Measurements from ENCODE around the gene CHTF8.

The CHTF8 gene

DNA sequence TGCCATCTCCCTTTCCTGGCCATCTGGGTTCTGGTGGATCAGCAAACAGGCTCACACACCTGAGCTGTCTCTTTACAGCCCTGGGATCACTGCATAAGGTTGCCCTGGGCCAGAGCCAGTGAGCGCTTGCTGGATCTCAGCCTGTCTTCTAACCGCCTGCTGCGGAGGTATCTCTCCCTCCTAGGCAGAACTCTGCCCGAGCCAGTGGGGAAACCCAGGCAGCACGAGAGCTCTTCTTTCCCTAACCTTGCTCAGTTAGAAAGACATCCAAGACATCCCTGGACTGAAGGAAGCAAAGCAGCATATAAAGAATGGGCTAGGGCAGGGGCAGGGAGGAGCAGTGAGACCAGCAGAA is 20.5 kb downstream of the CHTF8 start:
- Histone ChIP-seq H3K4me2 (ENCODE audit: insufficient read depth, low read length, poor library complexity, severe bottlenecking) (no peak overlapping the region), H3K4ac (ENCODE audit: low read length) (no peak overlapping the region), H2BK12ac (ENCODE audit: low read length) (no peak overlapping the region), H3K4me3 (ENCODE audit: low read length in 2 of 2) (no peak overlapping the region), H2BK15ac (ENCODE audit: low read length) (no peak overlapping the region), H3K9ac (ENCODE audit: low read depth, low read length, poor library complexity) (no peak overlapping the region), H3K4me1 (ENCODE audit: control insufficient read depth in 2 of 2, insufficient read depth in 1 of 2, low read depth in 1 of 2, low read length in 2 of 2) (peaks cover 10 to 15% of the 10 kb centered on the region in 2 donors), H2BK5ac (ENCODE audit: low read length) (no peak overlapping the region), H2AK5ac (ENCODE audit: low read depth, low read length) (no peak overlapping the region), H3K27ac (replicated peaks; ENCODE audit: low read length) (no peak overlapping the region), H3K23ac (ENCODE audit: low read depth, low read length, poor library complexity) (no peak overlapping the region), H4K8ac (ENCODE audit: low read depth, low read length) (no peak overlapping the region), H3K18ac (ENCODE audit: low read length) (no peak overlapping the region), H4K91ac (ENCODE audit: low read depth, low read length, poor library complexity) (no peak overlapping the region), H3K14ac (ENCODE audit: low read length) (no peak overlapping the region), H3K9me3 (replicated peaks in 1 of 2; ENCODE audit: control insufficient read depth in 2 of 2, insufficient read depth in 1 of 2, low read depth in 1 of 2, low read length in 2 of 2) (no peaks in the 10 kb centered on the region), H3K36me3 (replicated peaks in 1 of 2; ENCODE audit: control insufficient read depth in 2 of 2, insufficient read depth in 2 of 2, low read length in 2 of 2) (peaks cover 51 to 69% of the 10 kb centered on the region in 2 donors), H2BK120ac (ENCODE audit: low read depth, low read length) (no peak overlapping the region), H3K27me3 (ENCODE audit: control insufficient read depth in 3 of 3, insufficient read depth in 3 of 3, low read depth in 1 of 3, low read length in 3 of 3) (no peaks in the 10 kb centered on the region), H3K79me1 (ENCODE audit: low read depth, low read length) (peaks cover 16% of the 10 kb centered on the region), H2AFZ (ENCODE audit: low read length) (no peak overlapping the region)
- no CpG with 5 or more reads among the region's 5 CpGs for WGBS, 2 donors (ENCODE audit: extremely low coverage in 2 of 2, insufficient read length in 2 of 2, insufficient replicate concordance in 1 of 2)
- no peak for DNase-seq (ENCODE audit: low spot score)

DNA sequence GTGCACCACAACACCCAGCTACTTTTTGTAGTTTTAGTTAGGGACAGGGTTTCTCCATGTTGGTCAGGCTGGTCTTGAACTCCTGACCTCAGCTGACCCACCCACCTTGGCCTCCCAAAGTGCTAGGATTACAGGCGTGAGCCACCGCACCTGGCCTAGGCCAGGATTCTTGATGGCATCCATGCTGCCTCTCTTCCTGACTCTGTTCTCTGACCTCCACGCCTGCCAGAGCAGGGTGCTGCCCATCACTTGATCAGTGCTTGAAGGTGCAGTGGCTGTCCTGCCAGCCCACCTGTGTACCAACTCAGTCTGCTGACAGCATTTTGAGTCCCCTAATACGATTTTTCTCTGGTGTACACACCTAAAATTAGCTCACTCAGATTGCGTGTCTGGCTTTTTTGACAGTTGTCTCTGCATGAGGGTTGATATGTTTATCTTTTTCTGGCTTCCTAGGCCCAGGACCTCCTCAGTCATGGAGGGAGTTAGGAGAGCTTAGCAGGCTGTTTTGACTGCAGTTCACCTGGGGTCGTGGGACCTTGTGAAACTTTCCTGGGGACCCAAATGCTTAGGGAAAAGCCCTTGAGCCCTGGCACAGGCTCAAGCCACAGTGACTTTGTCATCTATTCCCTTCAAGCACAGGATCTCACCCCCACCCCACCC is 21.0 kb downstream of the CHTF8 start:
- H3K18ac ChIP-seq (ENCODE audit: low read length), result no peak overlapping the region
- peaks cover 10 to 15% of the 10 kb centered on the region in 2 donors for H3K4me1 ChIP-seq (ENCODE audit: control insufficient read depth in 2 of 2, insufficient read depth in 1 of 2, low read depth in 1 of 2, low read length in 2 of 2)
- no peak overlapping the region for H4K91ac ChIP-seq (ENCODE audit: low read depth, low read length, poor library complexity)
- H2BK12ac ChIP-seq (ENCODE audit: low read length), result no peak overlapping the region
- no CpG with 5 or more reads among the region's 6 CpGs for WGBS, 2 donors (ENCODE audit: extremely low coverage in 2 of 2, insufficient read length in 2 of 2, insufficient replicate concordance in 1 of 2)
- no peak overlapping the region for H2AFZ ChIP-seq (ENCODE audit: low read length)
- H3K4ac ChIP-seq (ENCODE audit: low read length), result no peak overlapping the region
- H3K23ac ChIP-seq (ENCODE audit: low read depth, low read length, poor library complexity), result no peak overlapping the region
- H3K9me3 ChIP-seq (replicated peaks in 1 of 2; ENCODE audit: control insufficient read depth in 2 of 2, insufficient read depth in 1 of 2, low read depth in 1 of 2, low read length in 2 of 2), result no peaks in the 10 kb centered on the region
- no peak for DNase-seq (ENCODE audit: low spot score)
- H3K36me3 ChIP-seq (replicated peaks in 1 of 2; ENCODE audit: control insufficient read depth in 2 of 2, insufficient read depth in 2 of 2, low read length in 2 of 2), result peaks cover 49 to 64% of the 10 kb centered on the region in 2 donors
- no peaks in the 10 kb centered on the region for H3K27me3 ChIP-seq (ENCODE audit: control insufficient read depth in 3 of 3, insufficient read depth in 3 of 3, low read depth in 1 of 3, low read length in 3 of 3)
- H4K8ac ChIP-seq (ENCODE audit: low read depth, low read length), result no peak overlapping the region
- peaks cover 19% of the 10 kb centered on the region for H3K79me1 ChIP-seq (ENCODE audit: low read depth, low read length)
- no peak overlapping the region for H3K4me3 ChIP-seq (ENCODE audit: low read length in 2 of 2)
- H3K14ac ChIP-seq (ENCODE audit: low read length), result no peak overlapping the region
- no peak overlapping the region for H2BK5ac ChIP-seq (ENCODE audit: low read length)
- H2BK15ac ChIP-seq (ENCODE audit: low read length), result no peak overlapping the region
- no peak overlapping the region for H3K27ac ChIP-seq (replicated peaks; ENCODE audit: low read length)
- H2BK120ac ChIP-seq (ENCODE audit: low read depth, low read length), result no peak overlapping the region
- H3K4me2 ChIP-seq (ENCODE audit: insufficient read depth, low read length, poor library complexity, severe bottlenecking), result no peak overlapping the region
- H2AK5ac ChIP-seq (ENCODE audit: low read depth, low read length), result no peak overlapping the region
- peak overlapping the region; percentile 3 for H3K9ac ChIP-seq (ENCODE audit: low read depth, low read length, poor library complexity)

GRCh38 chr16:69110406-69110805 is 22.0 kb downstream of the CHTF8 start:
- H2BK15ac ChIP-seq (ENCODE audit: low read length), result no peak overlapping the region
- H3K27me3 ChIP-seq (ENCODE audit: control insufficient read depth in 3 of 3, insufficient read depth in 3 of 3, low read depth in 1 of 3, low read length in 3 of 3), result no peaks in the 10 kb centered on the region
- no peaks in the 10 kb centered on the region for H3K9me3 ChIP-seq (replicated peaks in 1 of 2; ENCODE audit: control insufficient read depth in 2 of 2, insufficient read depth in 1 of 2, low read depth in 1 of 2, low read length in 2 of 2)
- no peak overlapping the region for H2BK5ac ChIP-seq (ENCODE audit: low read length)
- DNase-seq (ENCODE audit: low spot score), result no peak
- no peak overlapping the region for H4K91ac ChIP-seq (ENCODE audit: low read depth, low read length, poor library complexity)
- peaks cover 43 to 55% of the 10 kb centered on the region in 2 donors for H3K36me3 ChIP-seq (replicated peaks in 1 of 2; ENCODE audit: control insufficient read depth in 2 of 2, insufficient read depth in 2 of 2, low read length in 2 of 2)
- no peak overlapping the region for H3K23ac ChIP-seq (ENCODE audit: low read depth, low read length, poor library complexity)
- H3K4me3 ChIP-seq (ENCODE audit: low read length in 2 of 2), result no peak overlapping the region
- no peak overlapping the region for H3K18ac ChIP-seq (ENCODE audit: low read length)
- H2AK5ac ChIP-seq (ENCODE audit: low read depth, low read length), result no peak overlapping the region
- H2BK120ac ChIP-seq (ENCODE audit: low read depth, low read length), result no peak overlapping the region
- WGBS, 2 donors (ENCODE audit: extremely low coverage in 2 of 2, insufficient read length in 2 of 2, insufficient replicate concordance in 1 of 2), result no CpG with 5 or more reads among the region's 7 CpGs
- H3K9ac ChIP-seq (ENCODE audit: low read depth, low read length, poor library complexity), result no peak overlapping the region
- H3K14ac ChIP-seq (ENCODE audit: low read length), result no peak overlapping the region
- H3K4me1 ChIP-seq (ENCODE audit: control insufficient read depth in 2 of 2, insufficient read depth in 1 of 2, low read depth in 1 of 2, low read length in 2 of 2), result peaks cover 10 to 15% of the 10 kb centered on the region in 2 donors
- no peak overlapping the region for H2AFZ ChIP-seq (ENCODE audit: low read length)
- no peak overlapping the region for H3K4me2 ChIP-seq (ENCODE audit: insufficient read depth, low read length, poor library complexity, severe bottlenecking)
- H4K8ac ChIP-seq (ENCODE audit: low read depth, low read length), result no peak overlapping the region
- no peak overlapping the region for H3K4ac ChIP-seq (ENCODE audit: low read length)
- peaks cover 22% of the 10 kb centered on the region for H3K79me1 ChIP-seq (ENCODE audit: low read depth, low read length)
- no peak overlapping the region for H2BK12ac ChIP-seq (ENCODE audit: low read length)
- no peak overlapping the region for H3K27ac ChIP-seq (replicated peaks; ENCODE audit: low read length)

- Histone ChIP-seq H3K27me3 (ENCODE audit: control insufficient read depth in 3 of 3, insufficient read depth in 3 of 3, low read depth in 1 of 3, low read length in 3 of 3) (no peaks in the 10 kb centered on the region), H3K18ac (ENCODE audit: low read length) (peak overlapping the region; percentile 17), H3K14ac (ENCODE audit: low read length) (no peak overlapping the region), H2BK120ac (ENCODE audit: low read depth, low read length) (no peak overlapping the region), H3K9ac (ENCODE audit: low read depth, low read length, poor library complexity) (peak overlapping the region; percentile 64), H4K8ac (ENCODE audit: low read depth, low read length) (no peak overlapping the region), H2AFZ (ENCODE audit: low read length) (no peak overlapping the region), H3K79me1 (ENCODE audit: low read depth, low read length) (peaks cover 22% of the 10 kb centered on the region), H3K9me3 (replicated peaks in 1 of 2; ENCODE audit: control insufficient read depth in 2 of 2, insufficient read depth in 1 of 2, low read depth in 1 of 2, low read length in 2 of 2) (no peaks in the 10 kb centered on the region), H3K36me3 (replicated peaks in 1 of 2; ENCODE audit: control insufficient read depth in 2 of 2, insufficient read depth in 2 of 2, low read length in 2 of 2) (peaks cover 37 to 47% of the 10 kb centered on the region in 2 donors), H3K4me3 (ENCODE audit: low read length in 2 of 2) (no peak overlapping the region), H3K23ac (ENCODE audit: low read depth, low read length, poor library complexity) (peak overlapping the region; percentile 71), H2AK5ac (ENCODE audit: low read depth, low read length) (peak overlapping the region; percentile 58), H3K27ac (replicated peaks; ENCODE audit: low read length) (no peak overlapping the region), H2BK15ac (ENCODE audit: low read length) (no peak overlapping the region), H4K91ac (ENCODE audit: low read depth, low read length, poor library complexity) (peak overlapping the region; percentile 76), H3K4ac (ENCODE audit: low read length) (no peak overlapping the region), H3K4me1 (ENCODE audit: control insufficient read depth in 2 of 2, insufficient read depth in 1 of 2, low read depth in 1 of 2, low read length in 2 of 2) (peaks cover 13 to 16% of the 10 kb centered on the region in 2 donors), H2BK5ac (ENCODE audit: low read length) (no peak overlapping the region), H3K4me2 (ENCODE audit: insufficient read depth, low read length, poor library complexity, severe bottlenecking) (no peak overlapping the region), H2BK12ac (ENCODE audit: low read length) (peak overlapping the region; percentile 85)
- DNase-seq (ENCODE audit: low spot score), result no peak
- WGBS, 2 donors (ENCODE audit: extremely low coverage in 2 of 2, insufficient read length in 2 of 2, insufficient replicate concordance in 1 of 2), result no CpG with 5 or more reads among the region's 48 CpGs
Observed at GRCh38 chr16:69109486-69110270, 22.7 kb downstream of the CHTF8 start.
